GM06990 (cell line): Measurements from ENCODE around the gene ZC3H4.

Experiments
- DNase-seq: peaks from one replicate; pipeline ENCODE4 v3.0.0-alpha.2; 2011; ENCODE audit not compliant: insufficient read length; ENCODE audit errors: extremely low read depth
- H3K27me3 ChIP-seq: replicated peaks from 2 replicates; pipeline ENCODE4 v1.6.0; 2011; ENCODE audit warnings: low read length; ENCODE audit not compliant: control insufficient read depth, insufficient read depth
- H3K36me3 ChIP-seq: 2 replicates; pipeline ENCODE4 v1.5.1; 2011; ENCODE audit warnings: low read length; ENCODE audit not compliant: control insufficient read depth, insufficient read depth
- H3K4me3 ChIP-seq: replicated peaks from 2 replicates; pipeline ENCODE4 v1.5.1; 2011; ENCODE audit warnings: low read depth, mild to moderate bottlenecking, control low read depth, low read length
- CTCF ChIP-seq: IDR thresholded peaks from 2 replicates; pipeline ENCODE4 v1.5.1; 2011; ENCODE audit warnings: low read length, control low read depth, mild to moderate bottlenecking, inconsistent platforms; ENCODE audit not compliant: insufficient read depth, poor library complexity, severe bottlenecking

Gene ZC3H4

GRCh38 chr19:47024502-47024901 lies 89.1 kb downstream of the ZC3H4 start:
- no peak overlapping the region for H3K4me3 ChIP-seq
- H3K27me3 ChIP-seq, result peaks cover 3% of the 10 kb centered on the region; the same call in 1 of the 2 replicates
- TF ChIP-seq CTCF, result no peak
- DNase-seq, result no peak
- no peaks in the 10 kb centered on the region for H3K36me3 ChIP-seq

GRCh38 chr19:47023448-47023794 lies 90.2 kb downstream of the ZC3H4 start:
- no peak for TF ChIP-seq CTCF
- H3K27me3 ChIP-seq, result peaks cover 4% of the 10 kb centered on the region; the same call in 1 of the 2 replicates
- no peak for DNase-seq
- H3K4me3 ChIP-seq, result no peak overlapping the region
- H3K36me3 ChIP-seq, result no peaks in the 10 kb centered on the region

GRCh38 chr19:47022541-47023447 lies 90.8 kb downstream of the ZC3H4 start:
- Histone ChIP-seq H3K27me3 (peaks cover 4% of the 10 kb centered on the region; the same call in 1 of the 2 replicates), H3K4me3 (no peak overlapping the region)
- DNase-seq, result no peak

GRCh38 chr19:47022140-47022536 lies 91.4 kb downstream of the ZC3H4 start:
- H3K4me3 ChIP-seq, result no peak overlapping the region
- no peak for DNase-seq
- no peak for TF ChIP-seq CTCF
- peaks cover 4% of the 10 kb centered on the region; the same call in 1 of the 2 replicates for H3K27me3 ChIP-seq
- H3K36me3 ChIP-seq, result no peaks in the 10 kb centered on the region

More at GRCh38 chr19:47022541-47023447, 90.8 kb downstream of the ZC3H4 start:
- no peaks in the 10 kb centered on the region for H3K36me3 ChIP-seq
- no peak for TF ChIP-seq CTCF

GRCh38 chr19:47021536-47022139 lies 91.9 kb downstream of the ZC3H4 start:
- Histone ChIP-seq H3K36me3 (no peaks in the 10 kb centered on the region), H3K27me3 (peaks cover 4% of the 10 kb centered on the region; the same call in 1 of the 2 replicates), H3K4me3 (no peak overlapping the region)
- no peak for DNase-seq
- TF ChIP-seq CTCF, result no peak
